Measurements from ENCODE around the gene OR52B6.

Gene OR52B6, protein sequence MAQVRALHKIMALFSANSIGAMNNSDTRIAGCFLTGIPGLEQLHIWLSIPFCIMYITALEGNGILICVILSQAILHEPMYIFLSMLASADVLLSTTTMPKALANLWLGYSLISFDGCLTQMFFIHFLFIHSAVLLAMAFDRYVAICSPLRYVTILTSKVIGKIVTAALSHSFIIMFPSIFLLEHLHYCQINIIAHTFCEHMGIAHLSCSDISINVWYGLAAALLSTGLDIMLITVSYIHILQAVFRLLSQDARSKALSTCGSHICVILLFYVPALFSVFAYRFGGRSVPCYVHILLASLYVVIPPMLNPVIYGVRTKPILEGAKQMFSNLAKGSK

DNA sequence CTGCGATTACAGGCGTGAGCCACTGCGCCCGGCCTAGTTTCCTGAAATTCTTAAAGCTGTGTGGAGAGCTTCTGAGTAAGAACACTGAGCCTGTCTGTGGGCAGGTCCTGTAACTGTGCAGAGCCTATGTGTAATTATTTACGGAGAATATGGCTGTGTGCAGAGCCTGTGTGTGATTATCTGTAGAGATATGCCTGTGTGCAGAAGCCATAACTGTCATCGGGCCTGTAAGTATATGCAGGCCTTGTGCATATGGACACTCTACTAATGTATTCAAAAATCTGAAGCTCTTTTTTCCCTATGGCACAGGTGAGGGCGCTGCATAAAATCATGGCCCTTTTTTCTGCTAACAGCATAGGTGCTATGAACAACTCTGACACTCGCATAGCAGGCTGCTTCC lies at the start of gene OR52B6:
TSS of gene OR52B6 (plus strand) at position 301 of the 400 bp plus-strand sequence. CDS start at position 301, 0 bp downstream.
- peaks cover 6% of the 10 kb centered on the region for H3K36me3 Mint-ChIP-seq
- H3K4me3 Mint-ChIP-seq, result no peak within 1 kb of the TSS
- H3K4me1 Mint-ChIP-seq, result no peaks in the 10 kb centered on the region
- no peak for ATAC-seq
- peaks cover 3% of the 10 kb centered on the region for H3K9me3 Mint-ChIP-seq
- H3K27me3 Mint-ChIP-seq, result no peaks in the 10 kb centered on the region
- H3K27ac Mint-ChIP-seq, result no peak within 1 kb of the TSS

DNA sequence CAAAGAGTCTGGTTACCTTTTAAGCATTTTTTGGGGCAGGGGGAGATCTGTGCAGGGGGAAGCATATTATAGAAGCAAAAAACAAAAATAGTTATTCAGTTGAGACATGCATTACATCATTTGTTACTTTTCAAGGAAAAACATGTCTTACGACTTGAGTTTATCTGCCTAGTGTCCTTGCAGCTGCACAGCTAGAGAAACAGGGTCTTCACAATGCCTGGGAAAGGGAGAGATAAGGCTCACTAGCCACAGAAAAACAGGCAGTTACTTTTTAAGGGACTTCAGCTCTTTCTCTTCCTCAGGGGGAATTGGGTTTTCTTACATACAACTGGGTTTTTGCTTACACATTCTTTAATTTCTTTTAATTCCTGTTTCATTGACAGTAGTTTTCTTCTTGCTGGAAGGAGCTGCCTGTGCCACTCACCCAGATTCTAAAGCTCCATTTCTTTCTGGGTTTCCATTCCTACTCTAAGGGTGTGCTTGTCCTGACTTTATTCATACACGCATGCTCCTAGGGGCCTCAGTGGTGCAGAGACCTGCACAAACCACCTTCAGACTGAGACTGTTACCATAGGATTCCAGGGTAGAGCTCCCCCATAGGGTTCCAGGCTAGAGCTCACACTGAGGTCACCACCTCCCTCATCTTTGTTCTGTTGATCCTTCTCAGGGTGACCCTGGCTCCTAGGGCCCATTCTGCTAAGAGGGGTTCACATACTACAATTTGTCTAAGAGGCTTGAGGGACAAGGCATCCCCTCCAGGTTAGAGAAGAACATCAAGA lies 49.4 kb upstream of the OR52B6 start:
- H3K4me1 Mint-ChIP-seq, result no peaks in the 10 kb centered on the region
- H3K27me3 Mint-ChIP-seq, result no peaks in the 10 kb centered on the region
- no peak overlapping the region for H3K27ac Mint-ChIP-seq
- H3K9me3 Mint-ChIP-seq, result no peaks in the 10 kb centered on the region
- no peak for ATAC-seq
- H3K4me3 Mint-ChIP-seq, result no peak overlapping the region
- H3K36me3 Mint-ChIP-seq, result no peaks in the 10 kb centered on the region

DNA sequence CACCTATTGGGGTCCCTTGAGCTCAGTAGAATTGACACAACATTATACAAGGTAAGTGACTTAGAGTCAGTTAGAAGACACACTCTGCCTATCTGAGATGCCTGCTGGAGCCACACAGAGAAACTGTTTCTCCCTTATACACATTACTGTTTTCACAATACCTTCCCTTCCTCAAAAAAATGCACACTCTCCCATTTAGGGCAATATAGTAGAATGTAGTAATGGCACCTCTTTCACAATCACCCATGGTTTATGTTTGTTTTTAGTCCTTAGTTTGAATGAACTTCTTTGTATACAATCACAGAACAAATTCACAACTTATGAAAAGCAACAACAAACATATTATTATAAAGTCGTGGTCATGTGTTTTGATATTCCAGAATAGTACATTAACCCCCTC lies 46.6 kb upstream of the OR52B6 start:
- Mint-ChIP-seq H3K9me3 (peaks cover 6% of the 10 kb centered on the region), H3K27me3 (no peaks in the 10 kb centered on the region)
- no peak for ATAC-seq

DNA sequence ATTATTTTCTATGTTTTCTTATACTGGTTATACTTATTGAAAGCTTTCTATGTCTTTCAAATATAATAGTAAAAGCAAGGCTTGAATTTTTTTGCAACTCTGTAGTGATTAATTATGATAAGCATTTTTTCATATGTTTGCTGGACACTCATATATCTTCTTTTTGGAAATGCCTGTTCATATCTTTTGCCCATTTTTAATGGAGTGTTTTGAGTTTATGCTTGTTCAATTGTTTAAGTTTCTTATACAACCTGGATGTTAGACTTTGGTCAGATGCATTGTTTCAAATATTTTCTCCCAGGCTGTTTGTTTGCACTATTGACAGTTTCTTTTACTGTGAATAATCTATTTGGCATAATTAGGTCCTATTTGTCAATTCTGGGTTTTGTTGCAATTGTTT lies 44.2 kb upstream of the OR52B6 start:
- no peaks in the 10 kb centered on the region for H3K4me1 Mint-ChIP-seq
- H3K27me3 Mint-ChIP-seq, result no peaks in the 10 kb centered on the region
- ATAC-seq, result no peak
- H3K27ac Mint-ChIP-seq, result no peak overlapping the region
- H3K9me3 Mint-ChIP-seq, result peaks cover 6% of the 10 kb centered on the region
- H3K36me3 Mint-ChIP-seq, result no peaks in the 10 kb centered on the region
- H3K4me3 Mint-ChIP-seq, result no peak overlapping the region

More for the DNA sequence above, 46.6 kb upstream of the OR52B6 start:
- no peaks in the 10 kb centered on the region for H3K4me1 Mint-ChIP-seq
- no peak overlapping the region for H3K27ac Mint-ChIP-seq
- no peak overlapping the region for H3K4me3 Mint-ChIP-seq
- H3K36me3 Mint-ChIP-seq, result no peaks in the 10 kb centered on the region

DNA sequence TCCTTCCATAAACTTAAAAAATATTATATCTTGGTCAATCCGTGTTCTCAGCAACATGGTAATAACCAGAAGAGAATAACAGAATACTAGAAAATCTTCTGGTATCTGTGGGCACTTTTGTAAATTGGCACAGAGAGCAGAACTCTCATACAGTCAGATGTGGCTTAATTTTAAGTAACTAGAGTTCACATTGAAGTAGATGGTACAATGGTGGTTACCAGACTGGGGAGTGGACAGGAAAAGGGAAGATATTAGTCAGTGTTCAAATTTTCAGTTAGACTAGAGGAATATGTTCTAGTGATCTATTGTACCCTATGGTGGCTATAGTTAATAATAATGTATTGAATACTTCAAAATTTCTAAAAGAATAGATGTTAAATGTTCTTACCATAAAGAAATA lies 39.2 kb upstream of the OR52B6 start:
- ATAC-seq, result no peak
- Mint-ChIP-seq H3K4me3 (no peak overlapping the region), H3K27me3 (no peaks in the 10 kb centered on the region), H3K9me3 (peaks cover 6% of the 10 kb centered on the region), H3K27ac (no peak overlapping the region), H3K4me1 (no peaks in the 10 kb centered on the region), H3K36me3 (no peaks in the 10 kb centered on the region)

DNA sequence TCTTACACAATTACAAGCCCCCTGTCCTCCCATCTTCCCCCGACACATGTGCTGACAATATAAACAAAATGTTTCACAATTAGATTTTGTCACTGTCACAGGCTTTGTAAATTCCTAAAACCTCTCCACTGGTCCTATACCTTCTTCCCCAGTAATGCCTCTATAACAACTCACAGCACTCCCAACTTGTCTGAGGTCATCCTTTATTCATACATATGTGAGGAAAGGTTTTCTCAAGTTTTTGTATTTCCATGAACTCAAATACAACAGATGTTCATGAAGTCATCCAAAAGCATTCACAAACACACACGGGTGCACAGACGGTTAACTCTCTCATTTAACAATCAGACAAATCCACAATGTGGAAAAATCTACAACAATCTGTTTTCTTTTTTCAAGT lies 34.2 kb upstream of the OR52B6 start:
- Mint-ChIP-seq H3K36me3 (peaks cover under 1% of the 10 kb centered on the region), H3K27ac (no peak overlapping the region), H3K4me1 (no peaks in the 10 kb centered on the region), H3K4me3 (no peak overlapping the region), H3K27me3 (peaks cover 2% of the 10 kb centered on the region), H3K9me3 (no peaks in the 10 kb centered on the region)
- no peak for ATAC-seq

DNA sequence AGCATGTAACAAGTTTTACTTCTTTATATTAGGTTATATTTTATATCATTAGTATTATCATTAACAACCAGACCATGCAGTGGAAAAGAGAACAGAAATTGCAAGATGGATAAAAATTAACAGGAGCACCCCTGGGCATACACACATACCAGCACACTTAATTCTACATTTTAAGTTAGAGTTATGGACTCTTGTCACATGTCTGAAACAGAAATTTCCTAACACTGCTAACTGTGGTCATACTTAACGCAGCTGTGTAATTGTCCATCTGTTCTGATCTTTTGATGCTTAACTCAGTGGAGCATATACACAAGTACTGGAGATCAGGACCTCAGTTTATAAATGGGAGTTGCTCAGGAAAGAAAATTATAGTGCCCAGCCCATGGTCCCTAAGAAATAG lies 32.7 kb upstream of the OR52B6 start:
- ATAC-seq, result no peak
- no peak overlapping the region for H3K4me3 Mint-ChIP-seq
- H3K9me3 Mint-ChIP-seq, result no peaks in the 10 kb centered on the region
- H3K36me3 Mint-ChIP-seq, result peaks cover 5% of the 10 kb centered on the region
- H3K27ac Mint-ChIP-seq, result no peak overlapping the region
- peaks cover 9% of the 10 kb centered on the region for H3K27me3 Mint-ChIP-seq
- no peaks in the 10 kb centered on the region for H3K4me1 Mint-ChIP-seq

DNA sequence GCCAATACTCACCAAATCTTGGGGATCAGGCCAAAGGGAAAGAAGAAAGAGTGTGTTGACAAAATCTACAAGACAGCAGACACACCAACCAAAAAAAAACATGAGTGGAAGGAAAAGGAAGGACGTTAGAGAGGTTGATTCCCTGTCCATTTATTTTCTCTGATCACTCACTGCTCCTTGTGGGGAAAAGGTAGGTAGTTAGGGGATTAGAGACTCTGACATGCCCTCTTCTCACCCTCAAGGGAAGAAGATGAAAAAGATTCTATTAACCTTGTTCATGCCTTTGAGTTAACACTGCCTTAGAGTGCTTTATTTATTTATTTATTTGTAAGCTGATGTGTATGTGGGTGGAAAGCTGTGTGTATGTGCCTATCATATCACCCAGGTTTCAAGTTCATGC lies 32.2 kb upstream of the OR52B6 start, which contains the start of gene OR52H1:
TSS of gene OR52H1 (minus strand) at position 101 of the 400 bp plus-strand sequence. CDS start 3,035 bp downstream, outside the sequence.
- H3K27ac Mint-ChIP-seq, result no peak within 1 kb of the TSS
- H3K4me3 Mint-ChIP-seq, result no peak within 1 kb of the TSS
- peaks cover 9% of the 10 kb centered on the region for H3K27me3 Mint-ChIP-seq
- no peaks in the 10 kb centered on the region for H3K9me3 Mint-ChIP-seq
- ATAC-seq, result no peak
- peaks cover 5% of the 10 kb centered on the region for H3K36me3 Mint-ChIP-seq
- no peaks in the 10 kb centered on the region for H3K4me1 Mint-ChIP-seq

DNA sequence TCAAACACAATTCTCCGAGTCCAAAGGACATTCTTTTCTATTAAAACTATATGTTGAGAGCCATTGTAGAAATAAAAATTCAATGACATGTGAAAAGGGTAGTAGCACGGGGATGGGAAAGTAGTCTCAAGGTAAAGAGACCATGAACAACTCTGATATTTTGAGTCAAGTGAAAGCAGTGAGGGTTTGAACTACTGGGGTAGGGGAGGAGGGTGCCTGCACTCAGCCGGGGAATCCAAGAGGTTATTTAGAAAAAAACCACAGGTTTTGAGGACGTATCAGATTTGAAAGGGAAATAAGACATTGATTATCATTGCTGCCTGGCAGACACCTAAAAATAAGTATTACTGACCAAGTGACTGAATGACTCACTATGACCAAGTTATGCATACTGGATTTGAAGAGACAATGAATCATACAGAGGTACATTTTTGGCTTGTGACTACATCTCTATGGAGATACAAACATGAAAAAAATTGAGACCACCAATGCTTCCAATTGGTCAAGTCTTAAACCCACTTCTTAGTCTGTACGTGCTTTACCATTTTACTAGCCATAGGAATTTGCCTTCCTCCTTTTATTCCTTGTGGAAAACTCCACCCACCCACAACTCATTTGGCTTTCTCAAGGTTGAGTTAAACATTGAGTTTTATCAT lies 30.1 kb upstream of the OR52B6 start:
- no peak for ATAC-seq
- Mint-ChIP-seq H3K4me3 (no peak overlapping the region), H3K4me1 (peaks cover 6% of the 10 kb centered on the region), H3K36me3 (peaks cover 5% of the 10 kb centered on the region), H3K9me3 (no peaks in the 10 kb centered on the region), H3K27me3 (peaks cover 9% of the 10 kb centered on the region), H3K27ac (no peak overlapping the region)

DNA sequence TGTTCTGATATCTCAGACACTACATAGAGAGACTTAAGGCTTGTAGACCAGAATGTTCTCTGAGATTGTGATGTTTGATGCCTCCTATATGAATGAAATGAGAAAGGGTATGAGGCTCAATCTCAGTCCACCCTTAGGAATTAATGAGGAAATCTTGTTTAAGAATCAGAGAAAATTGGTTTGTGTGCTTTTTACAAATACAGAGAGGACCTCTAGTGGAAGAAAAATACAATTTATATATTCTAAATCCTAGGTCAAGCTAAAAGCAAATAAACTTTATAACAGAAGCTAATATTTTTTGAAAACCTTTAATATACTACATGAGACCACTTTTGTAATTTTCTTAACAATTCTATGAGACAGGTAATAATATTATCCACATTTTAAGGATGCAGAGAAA lies 27.3 kb upstream of the OR52B6 start:
- Mint-ChIP-seq H3K4me3 (no peak overlapping the region), H3K9me3 (no peaks in the 10 kb centered on the region), H3K36me3 (peaks cover 5% of the 10 kb centered on the region), H3K27ac (no peak overlapping the region), H3K4me1 (peaks cover 6% of the 10 kb centered on the region), H3K27me3 (peaks cover 10% of the 10 kb centered on the region)
- no peak for ATAC-seq

DNA sequence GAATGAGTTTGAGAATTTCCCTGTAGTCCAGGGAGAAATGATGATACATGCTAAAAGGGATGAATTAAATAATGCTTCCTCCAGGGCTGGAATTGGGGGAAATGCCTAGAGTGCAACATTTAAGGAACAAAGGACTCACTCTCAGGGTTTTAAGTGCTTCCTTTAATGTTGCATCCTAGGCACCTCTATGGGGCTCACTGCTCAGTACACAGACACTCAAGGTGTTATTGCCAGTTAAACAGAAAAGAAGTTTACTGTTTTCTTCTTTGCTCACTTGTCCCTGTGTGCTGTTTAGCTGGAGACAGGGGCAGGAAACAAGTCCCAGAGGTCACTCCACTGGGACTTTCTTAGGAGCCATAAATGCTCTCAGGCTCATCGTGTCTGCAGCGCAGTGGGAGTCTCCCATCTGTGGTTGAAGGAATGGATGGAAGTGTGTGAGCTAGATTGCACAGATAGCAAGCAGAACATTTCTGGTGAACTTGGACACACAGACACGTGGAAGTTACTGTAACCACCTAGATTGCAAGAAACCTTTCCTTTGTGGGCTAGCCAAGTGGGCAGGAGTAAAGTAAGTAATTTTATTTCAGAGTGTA lies 24.0 kb upstream of the OR52B6 start:
- Mint-ChIP-seq H3K27me3 (peaks cover 16% of the 10 kb centered on the region), H3K36me3 (peaks cover 2% of the 10 kb centered on the region), H3K9me3 (no peaks in the 10 kb centered on the region), H3K27ac (no peak overlapping the region), H3K4me1 (peaks cover 6% of the 10 kb centered on the region), H3K4me3 (no peak overlapping the region)
- ATAC-seq, result no peak

DNA sequence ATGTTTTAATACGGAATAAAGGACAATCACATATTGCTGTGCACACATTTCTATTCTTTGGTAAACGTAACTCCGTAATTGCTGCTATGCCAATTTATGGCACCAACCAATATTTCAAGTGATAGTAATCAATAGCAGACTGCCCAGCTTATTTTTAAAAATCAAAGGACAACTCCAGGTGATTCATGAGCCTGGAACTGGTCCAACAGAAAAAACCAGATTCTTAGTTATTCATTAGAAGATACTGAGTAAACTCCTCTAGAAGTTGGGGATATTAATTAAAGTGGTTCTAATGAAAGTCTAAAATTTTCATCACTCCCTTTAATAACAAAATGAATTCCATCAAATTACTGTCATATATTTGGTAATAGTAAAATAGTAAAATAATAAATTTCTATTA lies 22.9 kb upstream of the OR52B6 start:
- Mint-ChIP-seq H3K4me1 (peaks cover 6% of the 10 kb centered on the region), H3K27me3 (peaks cover 11% of the 10 kb centered on the region), H3K9me3 (no peaks in the 10 kb centered on the region), H3K27ac (no peak overlapping the region), H3K4me3 (no peak overlapping the region), H3K36me3 (no peaks in the 10 kb centered on the region)
- ATAC-seq, result no peak

DNA sequence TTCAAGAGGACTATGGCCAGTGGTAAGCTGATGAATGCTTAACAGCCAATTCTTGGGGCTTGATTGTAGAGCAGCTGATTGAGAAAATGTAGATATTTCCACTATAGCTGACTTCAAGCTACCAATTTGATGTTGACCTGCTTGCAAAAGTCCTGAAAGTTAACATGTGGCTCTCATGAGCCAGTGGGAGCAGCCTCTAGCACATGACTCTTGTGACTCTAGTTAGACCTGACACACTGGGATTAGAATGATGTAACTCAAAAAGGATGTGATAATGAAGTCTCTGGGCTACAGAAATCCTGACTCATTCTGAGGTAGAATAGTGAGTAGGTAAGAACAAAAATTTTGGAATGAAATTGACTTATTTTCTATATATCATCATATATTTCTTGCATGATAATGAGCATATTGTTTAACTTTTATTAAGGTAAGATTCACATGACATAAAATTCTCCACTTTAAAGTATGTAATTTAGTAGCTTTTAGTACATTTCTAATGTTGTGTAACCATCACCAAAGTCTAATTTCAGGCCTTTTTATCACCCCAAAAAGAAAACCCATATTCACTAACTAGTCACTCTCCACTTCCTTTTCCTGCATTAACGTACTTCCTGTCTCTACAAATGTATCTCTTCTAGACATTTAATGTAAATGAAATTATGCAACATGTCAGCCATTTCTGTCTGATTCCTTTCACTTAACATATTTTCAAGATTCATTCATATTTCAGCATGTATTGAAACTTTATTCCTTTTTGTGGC lies 16.2 kb upstream of the OR52B6 start:
- Mint-ChIP-seq H3K4me1 (peaks cover 4% of the 10 kb centered on the region), H3K27ac (no peak overlapping the region), H3K27me3 (no peaks in the 10 kb centered on the region), H3K36me3 (no peaks in the 10 kb centered on the region), H3K9me3 (no peaks in the 10 kb centered on the region), H3K4me3 (no peak overlapping the region)
- ATAC-seq, result no peak

DNA sequence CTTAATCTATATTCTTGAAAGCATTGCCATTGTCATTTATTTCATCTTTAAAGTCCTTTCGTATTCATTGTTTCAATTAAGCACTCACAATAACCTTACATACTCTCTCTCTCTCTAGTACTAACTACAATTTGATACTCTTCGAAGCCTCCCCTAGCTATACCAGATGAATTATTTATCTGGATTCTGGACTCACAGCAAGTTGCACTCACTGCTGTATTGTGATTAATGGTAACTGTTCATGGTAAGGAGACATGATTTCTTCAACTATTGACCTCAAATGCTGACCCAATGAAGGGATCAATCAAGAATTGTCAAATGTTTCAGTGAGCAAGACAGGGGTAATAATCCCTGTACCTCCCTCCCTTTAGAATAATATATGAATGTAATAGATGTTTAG lies 6.0 kb upstream of the OR52B6 start:
- Mint-ChIP-seq H3K4me1 (no peaks in the 10 kb centered on the region), H3K27ac (no peak overlapping the region), H3K27me3 (no peaks in the 10 kb centered on the region), H3K9me3 (no peaks in the 10 kb centered on the region), H3K36me3 (no peaks in the 10 kb centered on the region), H3K4me3 (no peak overlapping the region)
- ATAC-seq, result no peak

DNA sequence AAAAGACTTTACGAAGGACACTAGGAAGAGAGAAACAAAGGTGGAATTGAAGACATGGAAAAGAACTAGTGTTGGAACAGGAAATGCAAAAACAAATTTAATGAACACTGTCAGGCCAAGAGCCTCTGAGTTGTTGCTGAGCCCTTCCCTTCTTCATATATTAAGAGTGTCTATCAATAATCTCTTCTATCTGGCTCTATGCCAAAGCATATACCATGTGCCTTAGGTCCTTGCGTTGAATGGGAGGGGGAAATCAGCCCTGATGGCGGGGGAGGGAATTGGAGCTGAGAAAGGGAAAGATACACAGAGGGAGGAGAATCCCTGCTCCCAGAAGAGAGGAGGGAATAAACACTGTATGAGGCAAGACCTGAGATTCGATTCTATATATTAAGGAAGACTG lies 5.5 kb upstream of the OR52B6 start:
- Mint-ChIP-seq H3K36me3 (no peaks in the 10 kb centered on the region), H3K9me3 (no peaks in the 10 kb centered on the region), H3K27me3 (no peaks in the 10 kb centered on the region), H3K27ac (no peak overlapping the region), H3K4me1 (no peaks in the 10 kb centered on the region), H3K4me3 (no peak overlapping the region)
- ATAC-seq, result no peak
